GM20000 (cell line): ENCODE data around the gene MYO3B.

ENCODE experiments used
- DNase-seq: peaks from one replicate; pipeline ENCODE4 v3.0.0; 2012; ENCODE audit warnings: low spot score
- TF ChIP-seq, protein P1 (sequence below): IDR thresholded peaks from 2 replicates; pipeline ENCODE4 v1.5.1; 2012; ENCODE audit warnings: mild to moderate bottlenecking, control low read depth; ENCODE audit errors: extremely low read depth, missing control alignments

The MYO3B gene

DNA sequence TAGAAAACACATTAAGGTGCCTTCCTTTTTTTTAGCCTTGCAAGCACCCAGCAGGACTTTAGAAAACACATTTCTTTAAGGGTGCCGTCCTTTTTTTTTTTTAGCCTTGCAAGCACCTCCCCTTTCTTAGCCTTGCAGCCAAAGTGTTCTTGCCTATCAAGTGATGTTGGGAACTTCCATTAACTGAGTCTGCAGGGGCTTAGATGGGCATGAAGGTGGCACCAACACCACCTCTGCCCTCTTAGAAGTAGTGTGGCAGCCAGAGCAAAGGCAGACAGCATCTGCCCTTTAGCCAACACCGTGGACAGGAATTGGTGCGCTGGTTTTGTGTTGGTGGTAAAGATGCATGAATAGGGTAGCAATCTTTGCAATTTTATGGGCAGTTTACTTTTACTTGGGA lies 325.6 kb downstream of the MYO3B start:
- no peak for DNase-seq
- TF ChIP-seq, protein P1, sequence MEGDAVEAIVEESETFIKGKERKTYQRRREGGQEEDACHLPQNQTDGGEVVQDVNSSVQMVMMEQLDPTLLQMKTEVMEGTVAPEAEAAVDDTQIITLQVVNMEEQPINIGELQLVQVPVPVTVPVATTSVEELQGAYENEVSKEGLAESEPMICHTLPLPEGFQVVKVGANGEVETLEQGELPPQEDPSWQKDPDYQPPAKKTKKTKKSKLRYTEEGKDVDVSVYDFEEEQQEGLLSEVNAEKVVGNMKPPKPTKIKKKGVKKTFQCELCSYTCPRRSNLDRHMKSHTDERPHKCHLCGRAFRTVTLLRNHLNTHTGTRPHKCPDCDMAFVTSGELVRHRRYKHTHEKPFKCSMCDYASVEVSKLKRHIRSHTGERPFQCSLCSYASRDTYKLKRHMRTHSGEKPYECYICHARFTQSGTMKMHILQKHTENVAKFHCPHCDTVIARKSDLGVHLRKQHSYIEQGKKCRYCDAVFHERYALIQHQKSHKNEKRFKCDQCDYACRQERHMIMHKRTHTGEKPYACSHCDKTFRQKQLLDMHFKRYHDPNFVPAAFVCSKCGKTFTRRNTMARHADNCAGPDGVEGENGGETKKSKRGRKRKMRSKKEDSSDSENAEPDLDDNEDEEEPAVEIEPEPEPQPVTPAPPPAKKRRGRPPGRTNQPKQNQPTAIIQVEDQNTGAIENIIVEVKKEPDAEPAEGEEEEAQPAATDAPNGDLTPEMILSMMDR, result no peak

DNA sequence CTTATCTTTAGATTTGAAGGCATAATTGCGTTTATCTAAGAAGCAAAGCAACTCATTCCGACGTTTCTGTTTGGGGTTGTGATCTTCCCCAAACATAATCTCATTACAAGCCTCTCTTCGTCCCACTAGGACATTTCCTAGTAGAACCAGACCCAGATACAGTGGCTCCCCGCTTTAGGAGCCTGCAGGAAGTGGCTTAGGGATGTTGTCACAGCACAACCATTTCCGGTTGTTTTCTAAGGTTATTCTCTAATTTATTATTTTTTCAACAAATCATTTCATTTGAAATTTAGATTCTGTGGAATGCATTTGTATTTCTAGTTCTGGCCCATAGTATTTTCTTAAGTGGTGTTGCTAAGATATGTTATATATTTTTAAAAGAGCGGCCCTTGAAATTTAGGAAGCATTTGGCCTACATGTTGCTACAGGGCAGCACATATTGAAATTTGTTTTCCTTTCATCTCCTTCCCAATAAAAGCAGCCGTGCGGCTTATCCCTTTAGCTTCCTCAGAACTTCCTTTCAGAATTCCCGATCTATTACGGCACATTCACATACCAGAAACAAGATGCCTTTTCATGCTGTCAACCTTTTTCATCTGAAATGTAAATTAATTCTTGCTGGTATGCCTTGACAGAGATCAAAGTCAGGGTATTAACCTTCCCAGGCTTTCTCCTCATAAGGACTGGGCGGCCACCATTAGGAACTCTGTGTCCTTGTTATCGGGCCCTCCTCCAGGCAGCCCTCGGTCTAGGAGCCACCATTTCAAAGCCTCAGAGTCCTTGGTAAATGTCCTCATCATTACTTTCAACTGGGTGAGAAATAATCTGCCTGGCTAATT lies 326.2 kb downstream of the MYO3B start:
- TF ChIP-seq, protein P1, result no peak
- DNase-seq, result no peak

DNA sequence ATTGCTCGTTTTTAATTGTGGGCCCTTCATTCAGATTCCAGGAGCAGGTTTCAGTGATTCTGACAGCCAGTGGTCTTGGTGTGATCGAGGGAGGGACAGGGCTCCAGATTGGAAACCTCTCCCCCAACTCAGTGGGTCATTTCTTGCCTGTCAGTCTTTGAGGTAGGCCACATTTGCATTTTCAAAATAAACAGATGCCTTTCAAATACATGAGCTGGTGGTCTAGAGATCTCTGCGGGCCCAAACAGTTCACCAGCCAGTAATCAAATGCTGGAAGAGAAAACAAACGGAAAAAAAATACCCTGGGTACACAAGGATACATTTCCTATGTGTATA lies 326.8 kb downstream of the MYO3B start:
- TF ChIP-seq, protein P1, result no peak
- no peak for DNase-seq

DNA sequence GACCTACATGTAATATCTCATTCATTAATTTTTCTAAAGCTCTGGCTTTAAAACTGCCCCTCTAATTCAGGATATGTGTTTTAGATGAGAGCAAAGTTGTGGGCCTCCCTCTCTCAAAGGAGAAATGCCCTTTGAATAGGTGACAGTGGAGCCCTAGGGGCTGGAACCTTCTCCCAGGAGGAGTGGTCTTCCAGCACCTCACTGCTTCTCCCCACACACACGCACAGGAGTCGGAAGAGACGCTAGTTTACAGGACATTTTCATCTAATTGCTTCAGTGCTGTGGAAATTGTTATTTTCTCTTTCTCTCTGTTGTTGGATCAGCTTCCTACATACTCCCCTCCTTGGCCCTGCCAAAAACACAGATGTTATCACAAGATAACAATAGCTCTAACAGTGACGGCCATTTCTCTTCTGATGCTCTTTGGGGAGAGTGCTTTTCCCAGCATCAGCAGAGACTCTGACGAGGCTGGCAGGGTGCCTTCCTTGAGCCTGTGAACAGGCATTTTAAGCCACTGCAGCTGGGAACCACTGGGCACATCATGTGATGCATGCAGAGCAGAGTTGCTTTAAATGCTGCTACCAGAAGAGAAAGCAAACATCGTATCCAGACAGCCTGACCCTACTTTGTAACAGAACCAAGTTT lies 327.8 kb downstream of the MYO3B start:
- no peak for DNase-seq
- TF ChIP-seq, protein P1, result no peak

DNA sequence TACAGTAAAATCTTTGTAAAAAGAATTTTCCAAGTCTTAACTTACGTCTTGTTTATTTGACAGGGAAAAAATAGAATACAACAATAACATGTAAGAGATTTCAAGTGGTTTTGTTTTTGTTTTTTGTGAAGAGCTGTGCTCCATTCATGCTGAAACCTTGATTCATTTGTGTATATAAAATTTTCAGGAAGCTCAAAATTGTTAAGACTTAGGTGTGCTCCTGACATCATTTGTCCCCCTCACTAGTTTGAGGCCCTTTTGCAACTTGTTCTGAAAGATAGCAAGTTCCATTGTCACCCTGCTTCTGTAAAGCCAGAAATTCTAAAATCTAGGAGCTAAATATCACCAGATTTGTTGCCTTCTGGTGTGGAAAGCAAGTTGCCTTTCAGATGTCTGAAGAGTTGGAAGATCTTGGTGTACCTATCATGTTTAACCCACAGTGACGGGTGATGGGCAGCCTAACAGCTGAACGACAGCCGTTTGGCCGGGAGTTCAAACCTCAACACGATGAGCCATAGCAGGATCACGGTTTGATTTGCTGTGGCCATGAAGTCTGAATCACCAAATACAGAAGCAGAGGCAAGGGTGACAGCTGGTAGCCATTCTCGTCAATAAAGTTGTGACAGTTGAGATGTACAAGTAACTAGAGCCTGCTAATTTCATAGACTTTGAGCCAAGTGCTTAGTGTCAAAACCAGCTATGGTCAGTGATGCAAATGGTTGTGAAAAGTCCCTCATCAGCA lies 331.7 kb downstream of the MYO3B start:
- TF ChIP-seq, protein P1, result no peak
- no peak for DNase-seq

DNA sequence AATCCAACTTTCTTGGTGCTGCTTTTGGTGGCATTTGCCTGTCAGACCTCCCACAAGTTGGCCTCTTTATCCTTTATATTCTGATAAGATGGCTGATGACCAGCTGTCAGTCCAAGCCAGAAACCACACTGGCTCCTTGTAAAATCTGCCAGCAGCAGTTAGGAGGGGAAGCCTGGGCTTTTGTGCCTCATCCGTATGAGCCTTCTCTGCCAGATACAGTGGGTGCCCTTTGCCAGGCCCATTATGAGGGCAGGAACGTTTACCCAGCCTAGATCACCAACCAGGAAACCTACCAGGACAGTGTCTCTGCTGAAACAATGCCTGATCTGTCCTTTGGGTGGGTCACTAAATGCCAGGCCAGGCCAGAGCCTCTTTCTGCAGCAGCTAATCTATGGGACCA lies 334.3 kb downstream of the MYO3B start:
- TF ChIP-seq, protein P1, result no peak

DNA sequence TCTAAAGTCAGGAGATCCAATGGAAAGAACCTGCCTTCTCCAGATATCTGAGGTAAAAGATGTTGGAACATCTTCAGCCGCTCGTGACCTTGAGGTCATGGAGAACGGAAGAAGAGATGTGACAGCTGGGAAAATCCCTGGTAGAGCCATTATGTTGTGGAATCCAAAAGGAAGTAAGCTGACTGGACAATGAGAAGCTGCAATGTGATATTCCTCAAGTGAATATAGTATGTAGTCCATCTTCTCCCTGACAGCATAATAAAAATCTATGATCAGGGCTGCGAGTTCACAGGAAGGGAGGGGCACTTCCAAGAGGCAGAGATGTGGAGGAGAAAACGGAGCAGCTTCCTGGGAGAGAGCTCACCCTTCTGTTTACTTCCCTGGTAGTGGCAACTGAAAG lies 336.2 kb downstream of the MYO3B start:
- TF ChIP-seq, protein P1, result no peak
- no peak for DNase-seq

More for the DNA sequence above, 334.3 kb downstream of the MYO3B start:
- DNase-seq, result no peak
